Activated naive CD4-positive, alpha-beta T cell treated with anti-CD3 and anti-CD28 coated beads, Interleukin-2, amount 50 U/mL, for 72 hours (primary cell): ENCODE data around the gene RELB. TPM values are rescaled to one million over a fixed set of nuclear protein-coding genes. Genes with fewer than 3 reads are reported as not detected.

ENCODE experiments used
- ATAC-seq, 2 donors: fragments of 150-1000 bp; cut with Tn5 transposase; 2 replicates each; pipeline ENCODE4 v1.10.0; 2021; ENCODE audit warnings: mild to moderate bottlenecking in 2 of 2, moderate library complexity in 2 of 2
- DNase-seq, 2 donors: peaks; one replicate each; pipeline ENCODE4 v3.0.0; 2021 to 2022; ENCODE audit warnings: low spot score in 2 of 2
- H3K27ac Mint-ChIP-seq, 2 donors: one replicate each; pipeline ENCODE4 v1.8.0; 2022; ENCODE audit warnings: mild to moderate bottlenecking in 2 of 2, mixed read lengths in 2 of 2
- H3K36me3 Mint-ChIP-seq, 2 donors: one replicate each; pipeline ENCODE4 v1.8.0; 2022; ENCODE audit warnings: mixed read lengths in 2 of 2
- H3K9me3 Mint-ChIP-seq, 2 donors: one replicate each; pipeline ENCODE4 v1.8.0; 2022; ENCODE audit warnings: mixed read lengths in 2 of 2
- total RNA-seq, 2 donors: library from RNA; stranded (reverse); gene quantifications; one replicate each; pipeline ENCODE4 v1.2.3, GENCODE V29; 2022

Gene RELB
- total RNA-seq, 2 donors from 2014 or later, result 31.7 to 56.5 TPM

- Mint-ChIP-seq H3K27ac (peak overlapping the region in 1 of 2 donors; percentile 72), H3K36me3 (peaks cover 40 to 45% of the 10 kb centered on the region in 2 donors), H3K9me3 (no peaks in the 10 kb centered on the region)
- DNase-seq (no peak), ATAC-seq (no peak)
Measured at GRCh38 chr19:45037393-45038169, 36.3 kb downstream of the RELB start.

- peaks cover 32 to 40% of the 10 kb centered on the region in 2 donors for H3K36me3 Mint-ChIP-seq
- peak within 1 kb of the TSS; percentile 97 to 99 for H3K27ac Mint-ChIP-seq
- no peaks in the 10 kb centered on the region for H3K9me3 Mint-ChIP-seq
- ATAC-seq (peak; percentile 96 to 99), DNase-seq (peak; percentile 88 to 90)
Measured at GRCh38 chr19:45038931-45039893, 37.9 kb downstream of the RELB start, which contains the start of gene CLASRP. Gene CLASRP, plus strand, starts transcription at chr19:45039045. Its CDS starts 1,168 bp downstream, at chr19:45040213.

GRCh38 chr19:45040059-45040771, 39.0 kb downstream of the RELB start:
- no peak for ATAC-seq
- peaks cover 22 to 30% of the 10 kb centered on the region in 2 donors for H3K36me3 Mint-ChIP-seq
- H3K9me3 Mint-ChIP-seq, result no peaks in the 10 kb centered on the region
- no peak for DNase-seq
- peak overlapping the region; percentile 97 to 99 for H3K27ac Mint-ChIP-seq

- Mint-ChIP-seq H3K9me3 (no peaks in the 10 kb centered on the region), H3K36me3 (peaks cover 19 to 27% of the 10 kb centered on the region in 2 donors), H3K27ac (peak overlapping the region; percentile 65 to 99)
- DNase-seq (no peak), ATAC-seq (no peak)
Measured at GRCh38 chr19:45041125-45041524, 39.9 kb downstream of the RELB start.

GRCh38 chr19:45045671-45046353, 44.5 kb downstream of the RELB start:
- H3K9me3 Mint-ChIP-seq, result no peaks in the 10 kb centered on the region
- peak overlapping the region; percentile 45 to 84 for H3K27ac Mint-ChIP-seq
- no peak for ATAC-seq
- DNase-seq, result no peak
- peaks cover 11 to 13% of the 10 kb centered on the region in 2 donors for H3K36me3 Mint-ChIP-seq

GRCh38 chr19:45046355-45046754, 45.1 kb downstream of the RELB start:
- H3K36me3 Mint-ChIP-seq, result peaks cover 8 to 10% of the 10 kb centered on the region in 2 donors
- H3K27ac Mint-ChIP-seq, result peak overlapping the region in 1 of 2 donors; percentile 84
- no peak for DNase-seq
- no peak for ATAC-seq
- H3K9me3 Mint-ChIP-seq, result no peaks in the 10 kb centered on the region

GRCh38 chr19:45047188-45047797, 46.0 kb downstream of the RELB start:
- ATAC-seq, result no peak
- Mint-ChIP-seq H3K27ac (peak overlapping the region; percentile 84 to 98), H3K9me3 (no peaks in the 10 kb centered on the region), H3K36me3 (peaks cover 0 to 4% of the 10 kb centered on the region in 2 donors)
- no peak for DNase-seq

GRCh38 chr19:45049073-45049736, 47.9 kb downstream of the RELB start:
- peak overlapping the region; percentile 85 to 86 for H3K27ac Mint-ChIP-seq
- H3K36me3 Mint-ChIP-seq, result peaks cover 0 to 4% of the 10 kb centered on the region in 2 donors
- DNase-seq (no peak), ATAC-seq (peak; percentile 34 to 45)
- H3K9me3 Mint-ChIP-seq, result no peaks in the 10 kb centered on the region

- ATAC-seq (peak in 1 of 2 donors; percentile 5), DNase-seq (no peak)
- H3K36me3 Mint-ChIP-seq, result peaks cover 0 to 4% of the 10 kb centered on the region in 2 donors
- no peaks in the 10 kb centered on the region for H3K9me3 Mint-ChIP-seq
- peak overlapping the region in 1 of 2 donors; percentile 85 for H3K27ac Mint-ChIP-seq
Measured at GRCh38 chr19:45050036-45050435, 48.8 kb downstream of the RELB start.

GRCh38 chr19:45051929-45052579, 50.8 kb downstream of the RELB start:
- Mint-ChIP-seq H3K36me3 (no peaks in the 10 kb centered on the region), H3K9me3 (no peaks in the 10 kb centered on the region), H3K27ac (peak overlapping the region in 1 of 2 donors; percentile 39)
- ATAC-seq (no peak), DNase-seq (no peak)

GRCh38 chr19:45056831-45057230, 55.6 kb downstream of the RELB start:
- Mint-ChIP-seq H3K9me3 (no peaks in the 10 kb centered on the region), H3K36me3 (peaks cover 0 to 6% of the 10 kb centered on the region in 2 donors), H3K27ac (peak overlapping the region in 1 of 2 donors; percentile 13)
- ATAC-seq (no peak), DNase-seq (no peak)

- Mint-ChIP-seq H3K27ac (peak overlapping the region; percentile 13 to 86), H3K36me3 (peaks cover 0 to 6% of the 10 kb centered on the region in 2 donors), H3K9me3 (no peaks in the 10 kb centered on the region)
- no peak for DNase-seq
- no peak for ATAC-seq
Measured at GRCh38 chr19:45057444-45057843, 56.2 kb downstream of the RELB start.

- DNase-seq (no peak), ATAC-seq (no peak)
- no peaks in the 10 kb centered on the region for H3K9me3 Mint-ChIP-seq
- peaks cover 0 to 6% of the 10 kb centered on the region in 2 donors for H3K36me3 Mint-ChIP-seq
- H3K27ac Mint-ChIP-seq, result peak overlapping the region; percentile 13 to 61
Measured at GRCh38 chr19:45058622-45059159, 57.4 kb downstream of the RELB start.

GRCh38 chr19:45059258-45059965, 58.1 kb downstream of the RELB start:
- Mint-ChIP-seq H3K36me3 (peaks cover 0 to 6% of the 10 kb centered on the region in 2 donors), H3K9me3 (no peaks in the 10 kb centered on the region), H3K27ac (peak overlapping the region in 1 of 2 donors; percentile 41)
- peak in 1 of 2 donors; percentile 89 for DNase-seq
- peak; percentile 79 to 81 for ATAC-seq
